Fibroblast of the aortic adventitia (primary cell): ENCODE measurements around the gene HOXB3. TPM values are rescaled to one million over a fixed set of nuclear protein-coding genes. Genes with fewer than 3 reads are reported as not detected.
A peak's percentile ranks its signal among the peaks of the same experiment; 100 is the strongest.

Experiments used
- DNase-seq: peaks from one replicate; pipeline ENCODE4 v3.0.0-alpha.2; 2010; ENCODE audit warnings: low read depth
- H3K4me3 ChIP-seq: 2 replicates; pipeline ENCODE4 v1.5.1; 2011; ENCODE audit warnings: low read depth, mild to moderate bottlenecking, control low read depth, low read length, moderate library complexity
- total RNA-seq: library from RNA; depleted of rRNA; stranded (reverse); fragments of >200 nt; gene quantifications from 2 replicates; pipeline ENCODE4 v1.2.3, GENCODE V29; 2012; ENCODE audit warnings: low replicate concordance
- TF ChIP-seq, protein P1 (sequence below): IDR thresholded peaks from 2 replicates; pipeline ENCODE4 v1.5.1; 2011; ENCODE audit warnings: mild to moderate bottlenecking, low read length, control low read depth, inconsistent platforms; ENCODE audit not compliant: insufficient read depth

The HOXB3 gene
- total RNA-seq, 1 donor: 9.7 TPM

DNA sequence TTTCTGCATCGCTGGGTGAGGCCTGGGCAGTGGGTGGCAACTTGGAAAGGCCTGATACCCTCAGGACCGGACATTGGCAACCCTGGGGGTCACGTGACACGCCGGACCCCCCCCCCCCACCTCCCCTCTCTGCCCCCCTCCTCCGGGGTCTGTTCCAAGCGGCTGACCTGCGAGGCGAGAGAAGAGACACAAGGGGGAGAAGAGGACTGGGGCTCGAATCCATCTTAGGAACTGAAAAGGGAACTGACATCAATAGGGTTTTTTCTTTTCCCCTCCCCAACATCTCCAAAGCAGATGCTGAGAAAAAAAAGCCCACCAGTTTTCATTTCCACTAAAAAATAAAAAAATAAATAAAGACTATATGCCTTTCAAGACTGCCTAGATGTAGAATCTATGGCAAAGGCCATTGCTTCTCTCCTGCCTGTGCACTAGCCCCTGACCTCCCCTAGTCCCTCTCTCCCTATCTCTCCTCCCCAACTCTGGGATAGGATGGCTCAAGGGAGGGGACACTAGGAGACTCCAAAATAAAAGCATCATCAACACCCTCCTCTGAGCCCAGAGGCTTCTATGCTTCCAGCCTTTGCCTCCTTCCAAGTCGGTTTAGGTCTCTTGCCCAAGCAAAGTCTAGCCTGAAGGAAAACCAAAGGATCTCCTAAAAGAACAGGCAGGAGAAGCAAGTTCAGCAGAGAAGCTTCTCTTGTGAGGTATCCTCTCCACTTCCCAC lies 37.4 kb downstream of the HOXB3 start:
- peak; percentile 70 for DNase-seq
- H3K4me3 ChIP-seq: peak overlapping the region; percentile 51

DNA sequence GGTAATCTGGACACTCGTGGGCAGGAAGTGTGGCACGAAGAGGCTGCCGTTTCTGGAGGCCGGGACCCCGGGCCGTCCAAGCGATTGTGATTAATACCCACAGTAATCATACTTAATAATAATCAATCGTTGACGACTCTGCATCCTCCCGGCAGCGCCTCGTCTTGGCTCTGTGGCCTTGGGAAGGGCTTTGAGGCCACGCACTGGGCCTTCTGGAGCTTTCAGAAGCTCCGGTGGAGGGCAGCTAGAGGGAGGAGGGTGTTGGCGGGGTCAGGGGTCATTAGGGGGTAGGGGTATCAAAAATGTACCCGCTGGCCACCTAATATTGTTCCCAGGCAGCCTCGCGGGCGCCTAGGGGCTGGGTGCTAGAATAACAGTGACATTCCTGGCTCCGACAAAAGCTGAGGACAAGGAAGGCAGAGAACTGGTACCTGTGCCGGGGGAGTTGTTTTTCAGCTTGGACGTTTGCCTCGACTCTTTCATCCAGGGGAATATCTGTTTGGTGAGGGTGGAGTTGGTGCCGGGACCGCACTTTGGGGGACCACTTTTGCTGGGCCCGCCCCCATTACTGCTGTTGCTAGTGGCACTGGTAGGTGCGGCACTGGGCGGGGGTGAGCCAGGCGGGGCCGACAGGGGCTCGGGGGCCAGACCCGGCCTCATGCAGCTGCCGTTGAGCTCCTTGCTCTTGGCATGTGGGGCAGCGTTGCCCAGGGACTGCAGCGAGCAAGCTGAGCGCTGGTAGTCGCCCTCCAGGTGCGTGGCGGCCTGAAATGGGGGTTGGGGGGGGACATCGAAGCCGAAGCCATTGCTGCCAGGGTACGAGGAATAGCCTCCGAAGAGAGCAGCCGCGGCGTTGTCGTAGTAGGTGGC lies 38.2 kb downstream of the HOXB3 start:
- peak overlapping the region; percentile 17 for H3K4me3 ChIP-seq
- TF ChIP-seq, protein P1, sequence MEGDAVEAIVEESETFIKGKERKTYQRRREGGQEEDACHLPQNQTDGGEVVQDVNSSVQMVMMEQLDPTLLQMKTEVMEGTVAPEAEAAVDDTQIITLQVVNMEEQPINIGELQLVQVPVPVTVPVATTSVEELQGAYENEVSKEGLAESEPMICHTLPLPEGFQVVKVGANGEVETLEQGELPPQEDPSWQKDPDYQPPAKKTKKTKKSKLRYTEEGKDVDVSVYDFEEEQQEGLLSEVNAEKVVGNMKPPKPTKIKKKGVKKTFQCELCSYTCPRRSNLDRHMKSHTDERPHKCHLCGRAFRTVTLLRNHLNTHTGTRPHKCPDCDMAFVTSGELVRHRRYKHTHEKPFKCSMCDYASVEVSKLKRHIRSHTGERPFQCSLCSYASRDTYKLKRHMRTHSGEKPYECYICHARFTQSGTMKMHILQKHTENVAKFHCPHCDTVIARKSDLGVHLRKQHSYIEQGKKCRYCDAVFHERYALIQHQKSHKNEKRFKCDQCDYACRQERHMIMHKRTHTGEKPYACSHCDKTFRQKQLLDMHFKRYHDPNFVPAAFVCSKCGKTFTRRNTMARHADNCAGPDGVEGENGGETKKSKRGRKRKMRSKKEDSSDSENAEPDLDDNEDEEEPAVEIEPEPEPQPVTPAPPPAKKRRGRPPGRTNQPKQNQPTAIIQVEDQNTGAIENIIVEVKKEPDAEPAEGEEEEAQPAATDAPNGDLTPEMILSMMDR: no peak
- DNase-seq: no peak

More for the DNA sequence above, 37.4 kb downstream of the HOXB3 start:
- TF ChIP-seq, protein P1: no peak

DNA sequence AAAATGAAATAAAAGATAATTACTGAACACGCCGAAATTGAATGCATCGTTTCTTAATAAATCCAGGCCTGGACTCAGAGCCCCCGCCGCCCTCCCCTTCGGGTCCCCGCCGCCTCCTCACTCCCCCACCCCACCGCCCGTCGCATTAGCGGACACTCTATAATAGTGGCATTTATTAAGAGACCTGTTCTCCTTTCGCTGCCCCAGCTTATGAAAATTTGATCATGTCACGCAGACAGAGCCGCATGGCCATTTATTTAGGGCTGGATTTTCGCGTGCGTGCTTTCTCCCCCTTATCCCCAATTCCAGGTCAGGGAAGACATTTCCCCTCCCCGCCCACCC lies 38.9 kb downstream of the HOXB3 start:
- no peak overlapping the region for H3K4me3 ChIP-seq
- DNase-seq: no peak
- TF ChIP-seq, protein P1: no peak

DNA sequence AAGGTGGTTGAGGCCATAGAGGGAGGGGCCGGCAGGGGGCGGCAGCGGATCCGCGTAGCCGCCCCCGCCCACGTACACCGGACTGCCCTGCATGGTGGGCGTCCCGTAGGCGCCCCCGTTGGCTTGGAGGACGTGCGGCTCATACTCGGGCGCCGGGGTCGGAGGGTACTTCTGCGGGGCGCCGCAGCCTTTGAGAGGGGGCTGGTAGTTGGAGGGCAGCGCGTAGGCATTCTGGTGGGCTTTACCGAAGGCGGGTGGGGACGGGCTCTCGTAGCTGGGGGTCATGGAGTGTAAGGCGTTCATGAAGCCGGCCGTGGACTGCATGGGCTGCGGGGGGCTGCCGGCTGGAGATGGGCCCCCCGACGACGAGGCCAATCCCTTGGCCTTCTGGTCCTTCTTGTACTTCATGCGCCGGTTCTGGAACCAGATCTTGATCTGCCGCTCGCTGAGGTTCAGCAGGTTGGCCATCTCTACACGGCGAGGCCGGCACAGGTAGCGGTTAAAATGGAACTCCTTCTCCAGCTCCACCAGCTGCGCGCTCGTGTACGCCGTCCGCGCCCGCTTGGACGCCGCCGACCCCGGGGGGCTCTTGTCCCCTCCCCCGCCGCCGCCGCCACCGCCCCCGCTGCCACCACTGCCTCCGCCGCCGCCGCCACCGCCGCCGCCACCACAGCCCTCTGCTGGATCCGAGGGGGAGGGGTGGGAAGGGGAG lies 39.4 kb downstream of the HOXB3 start:
- no peak overlapping the region for H3K4me3 ChIP-seq
- TF ChIP-seq, protein P1: peak; percentile 12
- no peak for DNase-seq

DNA sequence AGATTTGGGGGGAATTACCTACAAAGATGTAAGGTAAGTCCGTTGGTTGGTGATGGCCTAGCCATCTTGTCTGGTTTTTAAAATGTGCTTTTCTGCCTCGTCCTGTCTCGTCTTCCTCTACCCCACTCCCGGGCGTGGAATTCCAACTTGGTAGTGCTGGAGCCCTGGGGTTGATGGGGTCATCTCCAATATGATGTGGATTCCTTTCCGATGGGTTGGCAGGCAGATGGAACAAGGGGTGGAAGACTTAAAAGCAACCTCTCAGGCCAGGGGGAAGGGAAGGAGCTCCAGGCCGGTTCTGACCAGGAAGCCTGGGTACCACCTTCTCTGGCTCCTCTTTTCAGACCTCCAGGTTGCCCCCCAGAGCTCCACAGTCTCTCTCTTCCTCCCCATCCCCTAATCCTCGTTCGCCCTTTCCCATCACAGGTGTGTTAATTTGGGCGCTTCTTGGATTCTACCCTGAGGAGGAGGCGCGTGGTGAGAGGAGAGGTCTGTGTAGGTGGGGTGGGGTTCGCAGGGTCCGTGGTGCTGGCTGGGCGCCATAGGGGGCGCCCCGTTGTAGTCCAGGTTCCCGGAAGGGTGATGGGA lies 40.0 kb downstream of the HOXB3 start:
- TF ChIP-seq, protein P1: no peak
- DNase-seq: no peak
- no peak overlapping the region for H3K4me3 ChIP-seq

DNA sequence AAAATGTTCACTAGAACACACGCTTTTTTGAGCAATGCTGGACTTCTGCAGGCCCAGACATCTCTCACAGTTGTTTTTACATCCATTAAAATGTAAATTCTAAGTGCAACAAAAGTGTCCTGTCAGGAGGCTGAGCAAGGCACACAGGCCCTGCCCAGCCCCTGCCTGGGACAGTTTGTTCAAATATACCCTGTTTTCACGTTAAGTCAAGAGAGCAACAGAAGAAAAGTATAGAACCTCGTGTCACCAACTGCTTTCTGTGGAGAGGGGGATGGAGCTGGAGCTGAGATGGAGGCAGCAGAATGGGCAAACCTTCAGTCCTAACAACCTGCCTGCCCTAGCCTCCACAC lies 40.8 kb downstream of the HOXB3 start:
- DNase-seq: no peak
- no peak overlapping the region for H3K4me3 ChIP-seq
- TF ChIP-seq, protein P1: no peak
